RPMI7951 (cell line): Measurements from ENCODE around the gene PAX2. TPM values are rescaled to one million over a fixed set of nuclear protein-coding genes. Genes with fewer than 3 reads are reported as not detected.

ENCODE experiments used
- DNase-seq: peaks from one replicate; pipeline ENCODE4 v3.0.0-alpha.2; 2012; ENCODE audit warnings: low read depth
- total RNA-seq: library from RNA; depleted of rRNA; stranded (reverse); fragments of >200 nt; shearing (Covaris generic); gene quantifications from 2 replicates; pipeline ENCODE4 v1.2.3, GENCODE V29; 2014

Gene PAX2
- total RNA-seq, 1 experiment from 2014 or later = not detected

GRCh38 chr10:100739517-100740368, 5.6 kb upstream of the PAX2 start:
- DNase-seq = no peak

GRCh38 chr10:100740476-100741377, 4.7 kb upstream of the PAX2 start:
- DNase-seq = no peak

GRCh38 chr10:100741378-100742075, 3.9 kb upstream of the PAX2 start:
- no peak for DNase-seq

GRCh38 chr10:100742076-100742771, 3.2 kb upstream of the PAX2 start:
- no peak for DNase-seq

GRCh38 chr10:100742936-100743335, 2.4 kb upstream of the PAX2 start:
- no peak for DNase-seq

GRCh38 chr10:100743626-100744135, 1.7 kb upstream of the PAX2 start:
- DNase-seq = peak; percentile 48

GRCh38 chr10:100744136-100744986, 1.0 kb upstream of the PAX2 start:
- no peak for DNase-seq

- no peak for DNase-seq
Observed at GRCh38 chr10:100745882-100746783, 751 bp downstream of the PAX2 start.

GRCh38 chr10:100746784-100747455, 1.5 kb downstream of the PAX2 start:
- DNase-seq = no peak

- DNase-seq = no peak
Observed at GRCh38 chr10:100747456-100748230, 2.3 kb downstream of the PAX2 start.

- DNase-seq = no peak
Observed at GRCh38 chr10:100748231-100749058, 3.1 kb downstream of the PAX2 start.

- no peak for DNase-seq
Observed at GRCh38 chr10:100749059-100749308, 3.6 kb downstream of the PAX2 start.

- no peak for DNase-seq
Observed at GRCh38 chr10:100749309-100750217, 4.2 kb downstream of the PAX2 start.

GRCh38 chr10:100750291-100751210, 5.2 kb downstream of the PAX2 start:
- DNase-seq = no peak
